HepG2 (cell line): Measurements from ENCODE around the gene FMOD.

ENCODE experiments used
- DMAP1 ChIP-seq: IDR thresholded peaks from 2 replicates; pipeline ENCODE4 v1.6.1; 2016
- EP300 ChIP-seq, 3 experiments: sonication (generic) in 1 of 3; formaldehyde crosslinking in 1 of 3; IDR thresholded peaks; 2 replicates each; pipeline versions ENCODE4 v1.5.1 to v1.6.1; 2011 to 2020; ENCODE audit warnings: low read depth in 2 of 3, low read length in 2 of 3, borderline replicate concordance in 1 of 3, improper control_type of control experiment in 1 of 3, mild to moderate bottlenecking in 1 of 3, missing genetic modification reagents in 1 of 3, moderate library complexity in 1 of 3
- POLR2A ChIP-seq, 2 experiments: IDR thresholded peaks; 2 replicates each; pipeline ENCODE4 v1.6.1; 2011; ENCODE audit warnings: low read depth in 2 of 2, low read length in 2 of 2, mild to moderate bottlenecking in 1 of 2, moderate library complexity in 1 of 2; ENCODE audit not compliant: insufficient read depth in 1 of 2
- ZNF281 ChIP-seq: sonication (generic); formaldehyde crosslinking; IDR thresholded peaks from 2 replicates; pipeline ENCODE4 v1.4.0; 2020; ENCODE audit warnings: missing genetic modification reagents, borderline replicate concordance
- TF ChIP-seq, protein P1 (sequence below): sonication (generic); formaldehyde crosslinking; conservative IDR thresholded peaks from 2 replicates; pipeline ENCODE4 v1.4.0; 2020; ENCODE audit warnings: missing genetic modification reagents

DNA sequence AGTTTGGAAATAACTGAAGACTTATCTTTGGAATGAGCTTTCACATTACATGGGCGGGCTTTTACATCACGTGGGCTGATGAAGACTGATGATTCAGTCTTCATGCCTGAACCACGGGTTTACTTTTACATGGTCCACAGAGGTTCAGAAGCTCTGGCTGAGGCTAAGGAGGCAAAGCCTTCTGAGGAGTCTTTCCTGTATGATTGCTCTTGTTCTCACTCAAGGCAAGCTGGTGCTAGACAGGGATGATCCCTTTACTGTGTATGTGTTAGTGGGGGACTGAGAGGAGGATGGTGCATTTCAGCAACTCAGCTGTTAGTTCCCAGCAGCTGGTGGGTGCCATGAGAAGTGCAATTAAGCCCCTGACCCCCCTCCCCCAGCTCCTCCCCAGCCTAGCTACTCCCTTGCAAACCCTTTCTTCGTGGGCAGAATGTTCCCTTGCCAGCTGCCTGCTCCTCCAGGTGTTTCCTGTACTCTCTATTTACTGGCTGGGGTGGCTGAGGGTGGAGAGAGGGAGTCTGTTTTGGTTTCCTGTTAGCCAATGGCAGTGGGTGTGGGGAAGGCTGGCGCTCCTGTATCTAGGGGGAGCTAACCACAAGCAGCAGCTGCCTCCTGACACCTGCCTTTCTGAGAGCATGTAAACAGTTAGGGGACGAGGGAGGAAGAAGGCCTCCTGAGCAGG is 30.2 kb downstream of the FMOD start:
- TF ChIP-seq POLR2A (IDR thresholded peaks at IDR 0.05; ENCODE audit: insufficient read depth in 1 of 2, low read depth in 2 of 2, low read length in 2 of 2) (no peak), DMAP1 (CRISPR knock-in tag) (no peak), ZNF281 (CRISPR knock-in tag) (no peak), EP300 (IDR thresholded peaks at IDR 0.05; ENCODE audit: low read depth in 2 of 2, low read length in 2 of 2) (no peak), EP300 (CRISPR knock-in tag; IDR thresholded peaks at IDR 0.05; ENCODE audit: borderline replicate concordance) (no peak)
- TF ChIP-seq, protein P1, sequence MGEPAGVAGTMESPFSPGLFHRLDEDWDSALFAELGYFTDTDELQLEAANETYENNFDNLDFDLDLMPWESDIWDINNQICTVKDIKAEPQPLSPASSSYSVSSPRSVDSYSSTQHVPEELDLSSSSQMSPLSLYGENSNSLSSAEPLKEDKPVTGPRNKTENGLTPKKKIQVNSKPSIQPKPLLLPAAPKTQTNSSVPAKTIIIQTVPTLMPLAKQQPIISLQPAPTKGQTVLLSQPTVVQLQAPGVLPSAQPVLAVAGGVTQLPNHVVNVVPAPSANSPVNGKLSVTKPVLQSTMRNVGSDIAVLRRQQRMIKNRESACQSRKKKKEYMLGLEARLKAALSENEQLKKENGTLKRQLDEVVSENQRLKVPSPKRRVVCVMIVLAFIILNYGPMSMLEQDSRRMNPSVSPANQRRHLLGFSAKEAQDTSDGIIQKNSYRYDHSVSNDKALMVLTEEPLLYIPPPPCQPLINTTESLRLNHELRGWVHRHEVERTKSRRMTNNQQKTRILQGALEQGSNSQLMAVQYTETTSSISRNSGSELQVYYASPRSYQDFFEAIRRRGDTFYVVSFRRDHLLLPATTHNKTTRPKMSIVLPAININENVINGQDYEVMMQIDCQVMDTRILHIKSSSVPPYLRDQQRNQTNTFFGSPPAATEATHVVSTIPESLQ (CRISPR knock-in tag) = no peak
